Loucy (cell line): ENCODE results near the gene DSG2.
"Not testable (repeated sequence)": the region's sequence is repeated elsewhere in the genome, so short reads cannot be mapped to it uniquely, and the experiment has no call there.

Experiments
- EZH2phosphoT487 ChIP-seq: fragments of 200-600 bp; IDR thresholded peaks from 2 replicates; pipeline ENCODE4 v1.6.1; 2018; ENCODE audit warnings: antibody characterized with exemption, mild to moderate bottlenecking, moderate library complexity, borderline replicate concordance
- TF ChIP-seq, protein P1 (sequence below): fragments of 200-600 bp; sonication (generic); conservative IDR thresholded peaks from 2 replicates; pipeline ENCODE4 v1.5.1; 2014; ENCODE audit warnings: mild to moderate bottlenecking, antibody characterized with exemption, low read length

GRCh38 chr18:31507124-31507523, 9.1 kb downstream of the DSG2 start:
- TF ChIP-seq, protein P1, sequence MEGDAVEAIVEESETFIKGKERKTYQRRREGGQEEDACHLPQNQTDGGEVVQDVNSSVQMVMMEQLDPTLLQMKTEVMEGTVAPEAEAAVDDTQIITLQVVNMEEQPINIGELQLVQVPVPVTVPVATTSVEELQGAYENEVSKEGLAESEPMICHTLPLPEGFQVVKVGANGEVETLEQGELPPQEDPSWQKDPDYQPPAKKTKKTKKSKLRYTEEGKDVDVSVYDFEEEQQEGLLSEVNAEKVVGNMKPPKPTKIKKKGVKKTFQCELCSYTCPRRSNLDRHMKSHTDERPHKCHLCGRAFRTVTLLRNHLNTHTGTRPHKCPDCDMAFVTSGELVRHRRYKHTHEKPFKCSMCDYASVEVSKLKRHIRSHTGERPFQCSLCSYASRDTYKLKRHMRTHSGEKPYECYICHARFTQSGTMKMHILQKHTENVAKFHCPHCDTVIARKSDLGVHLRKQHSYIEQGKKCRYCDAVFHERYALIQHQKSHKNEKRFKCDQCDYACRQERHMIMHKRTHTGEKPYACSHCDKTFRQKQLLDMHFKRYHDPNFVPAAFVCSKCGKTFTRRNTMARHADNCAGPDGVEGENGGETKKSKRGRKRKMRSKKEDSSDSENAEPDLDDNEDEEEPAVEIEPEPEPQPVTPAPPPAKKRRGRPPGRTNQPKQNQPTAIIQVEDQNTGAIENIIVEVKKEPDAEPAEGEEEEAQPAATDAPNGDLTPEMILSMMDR = not testable (repeated sequence)
- TF ChIP-seq EZH2phosphoT487 = not testable (repeated sequence)
